Epithelial cell of esophagus (primary cell): ENCODE data around the gene KRT36.

ENCODE experiments used
- DNase-seq: peaks from one replicate; pipeline ENCODE4 v3.0.0; 2010; ENCODE audit warnings: low read depth
- H3K4me3 ChIP-seq: 2 replicates; pipeline ENCODE4 v1.5.1; 2011; ENCODE audit warnings: mild to moderate bottlenecking, low read length, control low read depth
- CTCF ChIP-seq: IDR thresholded peaks from 2 replicates; pipeline ENCODE4 v1.5.1; 2011; ENCODE audit warnings: low read depth, mild to moderate bottlenecking, low read length, control low read depth, inconsistent platforms; ENCODE audit not compliant: insufficient read depth; ENCODE audit errors: missing control alignments

Gene KRT36

DNA sequence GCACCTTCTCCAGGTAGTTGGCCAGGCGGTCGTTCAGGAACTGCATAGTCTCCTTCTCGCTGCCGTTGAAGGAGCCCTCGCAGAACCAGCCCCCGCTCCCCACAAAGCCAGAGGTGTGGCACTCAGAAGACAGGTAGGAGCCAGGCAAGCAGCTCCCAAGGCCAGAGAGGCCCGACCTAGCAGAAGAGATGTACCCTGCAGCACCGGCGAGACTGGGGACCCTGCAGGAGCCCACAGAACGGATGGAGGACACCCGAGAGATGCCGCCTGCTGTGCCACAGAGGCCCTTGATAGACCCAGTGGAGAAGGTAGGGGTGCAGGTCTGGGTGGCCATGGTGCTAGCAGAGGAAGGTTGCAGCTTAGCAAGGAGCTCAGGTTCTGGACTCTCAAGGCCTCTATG, at the start of gene KRT36:
TSS of gene KRT36 (minus strand) at position 380 of the 400 bp plus-strand sequence. CDS start at position 334, 46 bp downstream.
- H3K4me3 ChIP-seq = no peak within 1 kb of the TSS

DNA sequence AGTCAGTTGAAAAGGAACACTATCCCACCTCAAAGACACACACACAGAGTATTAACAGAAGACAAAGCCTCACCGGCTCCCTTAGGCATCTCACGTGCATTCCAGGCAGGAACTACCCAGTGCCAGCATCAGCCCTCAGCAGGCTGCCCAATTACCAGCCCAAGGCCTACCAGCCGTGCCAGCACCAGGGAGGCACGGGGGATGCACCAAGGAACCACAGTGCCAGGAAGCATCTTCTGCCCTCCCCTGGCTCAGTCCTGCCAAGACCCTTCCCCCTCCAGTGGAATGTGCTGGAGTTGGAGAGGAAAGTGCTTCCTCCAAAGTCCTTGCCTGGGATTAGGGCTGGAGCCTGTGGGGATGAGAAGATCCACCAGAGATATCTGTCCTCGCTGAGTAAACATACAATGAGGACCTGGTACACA, 49.4 kb upstream of the KRT36 start:
- no peak for DNase-seq
- H3K4me3 ChIP-seq = no peak overlapping the region
- no peak for TF ChIP-seq CTCF

More for the DNA sequence above, at the start of gene KRT36:
- no peak for DNase-seq
- TF ChIP-seq CTCF = no peak

- no peak overlapping the region for H3K4me3 ChIP-seq
- DNase-seq = peak; percentile 43
- no peak for TF ChIP-seq CTCF
These were observed 48.9 kb upstream of the KRT36 start for GRCh38 chr17:41538565-41538991.

DNA sequence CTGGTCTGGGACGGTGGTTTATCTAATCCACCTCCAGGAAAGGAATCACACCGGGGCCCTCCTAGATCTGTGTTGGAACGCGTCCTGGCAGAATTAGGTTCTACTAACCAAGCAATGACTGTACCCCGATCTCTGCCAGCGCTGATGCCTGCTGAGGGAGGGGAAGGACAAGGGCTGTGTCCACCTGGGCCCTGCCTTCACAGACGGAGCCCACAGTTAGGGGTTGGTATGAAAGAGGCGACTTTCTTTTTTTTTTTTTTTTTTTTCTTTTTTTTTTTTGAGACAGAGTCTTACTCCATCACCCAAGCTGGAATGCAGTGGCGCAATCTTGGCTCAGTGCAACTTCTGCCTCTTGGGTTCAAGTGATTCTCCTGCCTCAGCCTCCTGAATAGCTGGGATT, 48.3 kb upstream of the KRT36 start:
- TF ChIP-seq CTCF = no peak
- H3K4me3 ChIP-seq = no peak overlapping the region
- DNase-seq = peak; percentile 80

DNA sequence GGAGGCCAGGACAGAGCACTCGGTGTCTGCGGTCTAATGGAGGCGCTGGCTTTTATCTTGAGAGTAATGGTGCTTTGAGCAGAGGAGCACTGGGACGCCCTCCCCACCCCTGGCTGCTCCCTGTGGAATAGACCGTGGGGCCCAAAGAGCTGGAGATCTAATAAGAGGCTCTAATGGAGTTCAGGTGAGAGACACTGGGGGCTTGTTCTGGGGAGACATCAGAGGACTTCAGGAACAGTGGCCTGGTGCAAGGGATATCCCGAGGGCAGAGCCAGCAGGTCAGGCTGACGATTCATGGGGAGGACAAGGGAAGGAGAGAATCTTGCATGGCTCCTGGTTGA, 47.9 kb upstream of the KRT36 start:
- no peak overlapping the region for H3K4me3 ChIP-seq
- TF ChIP-seq CTCF = no peak
- DNase-seq = no peak

DNA sequence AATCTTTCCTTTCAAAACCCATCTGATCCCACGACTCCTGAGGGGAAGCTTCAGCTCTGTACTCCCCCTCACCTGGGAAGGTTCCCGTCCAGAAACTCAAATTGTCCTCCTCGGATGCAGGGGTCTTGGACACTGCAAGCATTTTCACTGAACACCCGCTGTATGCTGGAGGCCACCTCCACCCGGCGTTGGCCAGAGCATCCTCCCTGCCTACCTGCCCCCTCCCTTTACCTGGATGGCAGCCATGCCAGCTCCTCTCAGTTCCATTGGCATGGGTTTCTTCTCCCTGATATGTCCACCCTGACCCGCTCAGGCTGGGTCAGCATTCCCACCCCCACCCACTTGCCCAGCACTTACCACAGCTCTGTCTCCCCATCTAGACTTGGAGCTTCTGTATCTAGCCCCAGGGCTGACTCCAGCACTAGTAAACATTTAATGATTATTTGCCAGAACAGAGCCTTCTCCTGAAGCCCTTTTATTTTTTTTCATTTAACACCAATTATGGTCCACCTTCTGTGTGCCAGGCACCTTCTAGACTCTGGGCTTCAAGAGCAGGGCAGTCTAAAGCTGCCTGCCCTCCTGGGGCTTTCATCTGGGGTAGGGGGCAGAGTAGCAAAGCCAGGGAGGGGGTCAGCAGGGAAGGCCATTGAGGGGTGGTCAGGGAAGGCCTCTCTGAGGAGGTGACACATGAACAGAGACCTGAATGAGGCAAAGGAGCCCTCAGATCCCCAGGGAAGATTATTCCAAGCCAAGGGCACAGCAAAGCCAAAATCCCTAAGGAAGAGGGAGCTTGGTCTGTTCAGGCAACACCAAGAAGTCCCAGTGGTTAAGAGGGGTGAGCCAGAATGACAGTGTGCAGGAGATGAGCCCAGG, 47.3 kb upstream of the KRT36 start:
- H3K4me3 ChIP-seq = no peak overlapping the region
- DNase-seq = no peak
- no peak for TF ChIP-seq CTCF

GRCh38 chr17:41535764-41536481, 46.2 kb upstream of the KRT36 start:
- TF ChIP-seq CTCF = no peak
- H3K4me3 ChIP-seq = no peak overlapping the region
- peak; percentile 50 for DNase-seq
